OCI-LY7 (cell line): ENCODE data around the gene NCOA3. TPM values are rescaled to one million over a fixed set of nuclear protein-coding genes. Genes with fewer than 3 reads are reported as not detected.

Experiments
- BruUV-seq: library from RNA; stranded (reverse); fragments of 400-500 nt; replicated peaks from 2 replicates; lab custom pipeline; 2021; lab: Mats Ljungman, UMichigan
- CTCF ChIA-PET: fragments of 300-600 bp; sonication (Branson Sonifier 250); formaldehyde crosslinking; loops from one replicate; lab custom pipeline; 2022; ENCODE audit warnings: antibody characterized with exemption; ENCODE audit not compliant: unreplicated experiment; lab: Charles Lee
- POLR2A ChIA-PET: fragments of 300-600 bp; sonication (Branson Sonifier 250); formaldehyde crosslinking; loops from one replicate; lab custom pipeline; 2022; ENCODE audit warnings: antibody characterized with exemption; lab: Charles Lee
- DNase-seq: peaks from one replicate; pipeline ENCODE4 v3.0.0-alpha.2; 2015; ENCODE audit warnings: low spot score
- H2AFZ ChIP-seq: fragments of 200-600 bp; sonication (generic), shearing (Covaris generic); 2 replicates; pipeline ENCODE4 v1.6.1; 2014; ENCODE audit warnings: mild to moderate bottlenecking, antibody characterized with exemption, low read length, moderate library complexity
- H3K27ac ChIP-seq: fragments of 200-600 bp; sonication (generic); 2 replicates; pipeline ENCODE4 v1.5.1; 2014; ENCODE audit warnings: mixed run types, low read depth, mild to moderate bottlenecking, moderate library complexity, low read length, inconsistent platforms; ENCODE audit not compliant: poor library complexity, severe bottlenecking
- H3K36me3 ChIP-seq: fragments of 200-600 bp; sonication (generic); 2 replicates; pipeline ENCODE4 v1.6.1; 2014; ENCODE audit warnings: mild to moderate bottlenecking, antibody characterized with exemption, low read length, moderate library complexity, mixed read lengths; ENCODE audit not compliant: insufficient read depth
- H3K4me1 ChIP-seq: fragments of 200-600 bp; sonication (generic); 2 replicates; pipeline ENCODE4 v1.5.1; 2014; ENCODE audit warnings: mild to moderate bottlenecking, low read length; ENCODE audit not compliant: insufficient read depth, poor library complexity, severe bottlenecking
- H3K4me2 ChIP-seq: fragments of 200-600 bp; sonication (generic); 2 replicates; pipeline ENCODE4 v1.6.1; 2014; ENCODE audit warnings: mild to moderate bottlenecking, low read length
- H3K4me3 ChIP-seq: fragments of 200-600 bp; sonication (generic); 2 replicates; pipeline ENCODE4 v1.5.1; 2014; ENCODE audit warnings: mild to moderate bottlenecking, low read depth, low read length; ENCODE audit not compliant: poor library complexity, severe bottlenecking
- H3K79me2 ChIP-seq: fragments of 200-600 bp; sonication (generic); 2 replicates; pipeline ENCODE4 v1.6.1; 2016; ENCODE audit warnings: low read depth, mild to moderate bottlenecking, low read length, moderate library complexity, mixed read lengths; ENCODE audit not compliant: insufficient read depth
- H3K9me2 ChIP-seq: fragments of 200-600 bp; sonication (generic); 2 replicates; pipeline ENCODE4 v1.6.1; 2016; ENCODE audit warnings: mild to moderate bottlenecking, low read length, mixed read lengths; ENCODE audit not compliant: insufficient read depth
- H3K9me3 ChIP-seq: fragments of 200-600 bp; sonication (generic); 2 replicates; pipeline ENCODE4 v1.6.1; 2014; ENCODE audit warnings: mild to moderate bottlenecking, mixed run types, low read length, mixed read lengths
- H4K20me1 ChIP-seq: fragments of 200-600 bp; sonication (generic); 2 replicates; pipeline ENCODE4 v1.6.1; 2014; ENCODE audit warnings: mild to moderate bottlenecking, antibody characterized with exemption, low read length, moderate library complexity, mixed read lengths; ENCODE audit not compliant: insufficient read depth
- CTCF ChIP-seq: fragments of 200-600 bp; sonication (generic); conservative IDR thresholded peaks from 2 replicates; pipeline ENCODE4 v1.5.1; 2014; ENCODE audit warnings: mild to moderate bottlenecking, antibody characterized with exemption, low read length, moderate library complexity, mixed read lengths
- EZH2phosphoT487 ChIP-seq: fragments of 200-600 bp; sonication (generic); IDR thresholded peaks from 2 replicates; pipeline ENCODE4 v1.6.1; 2018; ENCODE audit warnings: low read depth, borderline replicate concordance, mild to moderate bottlenecking, mixed run types, antibody characterized with exemption, low read length, moderate library complexity, mixed read lengths
- intact Hi-C: fragments of 100-400 bp; cut with micrococcal nuclease; formaldehyde crosslinking; loops from one replicate; pipeline ENCODE4 v1.10.0; 2022; ENCODE audit not compliant: unreplicated experiment
- total RNA-seq, 2 experiments: library from RNA; depleted of rRNA in 1 of 2; stranded (reverse); fragments of >200 nt in 1 of 2; shearing (Covaris generic) in 1 of 2; gene quantifications; 2 replicates each; pipeline ENCODE4 v1.2.3, GENCODE V29; 2014 to 2022

The NCOA3 gene
- total RNA-seq, 2 experiments from 2014 or later, result 50.5 to 75.6 TPM

- Histone ChIP-seq H3K4me1 (peaks cover 26% of the 10 kb centered on the region), H3K9me3 (no peaks in the 10 kb centered on the region), H2AFZ (no peak overlapping the region), H3K9me2 (no peaks in the 10 kb centered on the region), H3K27ac (peak overlapping the region; percentile 10), H4K20me1 (no peaks in the 10 kb centered on the region), H3K36me3 (peaks cover 87% of the 10 kb centered on the region), H3K4me3 (no peak overlapping the region), H3K79me2 (peaks cover 97% of the 10 kb centered on the region), H3K4me2 (no peak overlapping the region)
- no TSS peak for BruUV-seq
- TF ChIP-seq EZH2phosphoT487 (no peak), CTCF (no peak)
- ChIA-PET POLR2A (interaction anchor here (1.9 kb wide), 1 partner anchor 23 kb away, joined by 7 read pairs; no protein-coding TSS in a partner anchor), CTCF (no interaction called here)
- intact Hi-C loops, result no loop called here
- DNase-seq, result no peak
These were observed 85.1 kb downstream of the NCOA3 start for GRCh38 chr20:47586649-47587294.

- intact Hi-C loops, result no loop called here
- no peaks in the 10 kb centered on the region for H3K9me3 ChIP-seq
- H3K4me3 ChIP-seq, result no peak overlapping the region
- no peaks in the 10 kb centered on the region for H3K9me2 ChIP-seq
- H3K79me2 ChIP-seq, result peaks cover 94% of the 10 kb centered on the region
- no peak for TF ChIP-seq EZH2phosphoT487
- TF ChIP-seq CTCF, result no peak
- H4K20me1 ChIP-seq, result no peaks in the 10 kb centered on the region
- POLR2A ChIA-PET, result interaction anchor here (1.9 kb wide), 1 partner anchor 22 kb away, joined by 7 read pairs; no protein-coding TSS in a partner anchor
- BruUV-seq, result no TSS peak
- no peak overlapping the region for H3K4me2 ChIP-seq
- CTCF ChIA-PET, result no interaction called here
- no peak overlapping the region for H3K27ac ChIP-seq
- H3K4me1 ChIP-seq, result peaks cover 26% of the 10 kb centered on the region
- no peak for DNase-seq
- peaks cover 88% of the 10 kb centered on the region for H3K36me3 ChIP-seq
- no peak overlapping the region for H2AFZ ChIP-seq
These were observed 86.5 kb downstream of the NCOA3 start for GRCh38 chr20:47588158-47588557.

- Histone ChIP-seq H4K20me1 (no peaks in the 10 kb centered on the region), H3K4me2 (no peak overlapping the region), H3K9me2 (no peaks in the 10 kb centered on the region), H3K36me3 (peaks cover 85% of the 10 kb centered on the region), H3K9me3 (no peaks in the 10 kb centered on the region), H3K79me2 (peaks cover 89% of the 10 kb centered on the region), H3K4me3 (no peak overlapping the region), H2AFZ (no peak overlapping the region), H3K4me1 (no peaks in the 10 kb centered on the region), H3K27ac (no peak overlapping the region)
- ChIA-PET CTCF (no interaction called here), POLR2A (interaction anchor here (0.7 to 0.9 kb wide), 2 partner anchors 11 to 12 kb away, joined by 3 to 4 read pairs; no protein-coding TSS in a partner anchor)
- BruUV-seq, result TSS peak; percentile 11
- intact Hi-C loops, result no loop called here
- no peak for DNase-seq
- TF ChIP-seq EZH2phosphoT487 (no peak), CTCF (no peak)
These were observed 89.5 kb downstream of the NCOA3 start for GRCh38 chr20:47591231-47591630.
